DND-41 (cell line): ENCODE results near the gene FLT3.
"Not testable (repeated sequence)": the region's sequence is repeated elsewhere in the genome, so short reads cannot be mapped to it uniquely, and the experiment has no call there.

Experiments used
- EZH2 ChIP-seq: IDR thresholded peaks from 3 replicates; pipeline ENCODE4 v1.6.1; 2012; ENCODE audit warnings: borderline replicate concordance, low read depth, mild to moderate bottlenecking, moderate library complexity, low read length, inconsistent platforms; ENCODE audit not compliant: severe bottlenecking
- TF ChIP-seq, protein P1 (sequence below): IDR thresholded peaks from 2 replicates; pipeline ENCODE4 v1.5.1; 2012; ENCODE audit warnings: borderline replicate concordance, low read length, moderate library complexity, mild to moderate bottlenecking; ENCODE audit not compliant: poor library complexity, severe bottlenecking; ENCODE audit errors: extremely low read depth

GRCh38 chr13:28141542-28141941 lies 41.2 kb upstream of the FLT3 start:
- TF ChIP-seq, protein P1, sequence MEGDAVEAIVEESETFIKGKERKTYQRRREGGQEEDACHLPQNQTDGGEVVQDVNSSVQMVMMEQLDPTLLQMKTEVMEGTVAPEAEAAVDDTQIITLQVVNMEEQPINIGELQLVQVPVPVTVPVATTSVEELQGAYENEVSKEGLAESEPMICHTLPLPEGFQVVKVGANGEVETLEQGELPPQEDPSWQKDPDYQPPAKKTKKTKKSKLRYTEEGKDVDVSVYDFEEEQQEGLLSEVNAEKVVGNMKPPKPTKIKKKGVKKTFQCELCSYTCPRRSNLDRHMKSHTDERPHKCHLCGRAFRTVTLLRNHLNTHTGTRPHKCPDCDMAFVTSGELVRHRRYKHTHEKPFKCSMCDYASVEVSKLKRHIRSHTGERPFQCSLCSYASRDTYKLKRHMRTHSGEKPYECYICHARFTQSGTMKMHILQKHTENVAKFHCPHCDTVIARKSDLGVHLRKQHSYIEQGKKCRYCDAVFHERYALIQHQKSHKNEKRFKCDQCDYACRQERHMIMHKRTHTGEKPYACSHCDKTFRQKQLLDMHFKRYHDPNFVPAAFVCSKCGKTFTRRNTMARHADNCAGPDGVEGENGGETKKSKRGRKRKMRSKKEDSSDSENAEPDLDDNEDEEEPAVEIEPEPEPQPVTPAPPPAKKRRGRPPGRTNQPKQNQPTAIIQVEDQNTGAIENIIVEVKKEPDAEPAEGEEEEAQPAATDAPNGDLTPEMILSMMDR: not testable (repeated sequence)
- TF ChIP-seq EZH2: not testable (repeated sequence)
